Osteoblast (primary cell): ENCODE measurements around the gene MAP3K1. TPM values are rescaled to one million over a fixed set of nuclear protein-coding genes. Genes with fewer than 3 reads are reported as not detected.
A peak's percentile ranks its signal among the peaks of the same experiment; 100 is the strongest.

Source experiments
- DNase-seq: peaks from one replicate; pipeline ENCODE4 v3.0.0; 2011; ENCODE audit warnings: low spot score, mixed read lengths; ENCODE audit not compliant: insufficient read length; ENCODE audit errors: missing footprints
- H2AFZ ChIP-seq: 2 replicates; pipeline ENCODE4 v1.6.0; 2011; ENCODE audit warnings: mild to moderate bottlenecking, low read length
- H3K27ac ChIP-seq: 2 replicates; pipeline ENCODE4 v1.5.1; 2011; ENCODE audit warnings: mild to moderate bottlenecking, low read depth, low read length, moderate library complexity
- H3K27me3 ChIP-seq: 2 replicates; pipeline ENCODE4 v1.6.0; 2012; ENCODE audit warnings: mild to moderate bottlenecking, control low read depth, inconsistent platforms, low read length, moderate library complexity; ENCODE audit not compliant: insufficient read depth
- H3K36me3 ChIP-seq: 2 replicates; pipeline ENCODE4 v1.5.1; 2011; ENCODE audit warnings: mild to moderate bottlenecking, low read length, control low read depth, moderate library complexity; ENCODE audit not compliant: insufficient read depth
- H3K4me1 ChIP-seq: 2 replicates; pipeline ENCODE4 v1.5.1; 2011; ENCODE audit warnings: mild to moderate bottlenecking, low read length, control low read depth, moderate library complexity; ENCODE audit not compliant: insufficient read depth
- H3K4me2 ChIP-seq: 2 replicates; pipeline ENCODE4 v1.6.0; 2011; ENCODE audit warnings: mild to moderate bottlenecking, low read length; ENCODE audit not compliant: insufficient read depth
- H3K4me3 ChIP-seq: fragments of 200-600 bp; sonication (generic); 3 replicates; pipeline ENCODE4 v1.5.1; 2012; ENCODE audit warnings: mild to moderate bottlenecking, low read length, inconsistent platforms; ENCODE audit not compliant: insufficient read depth
- H3K79me2 ChIP-seq: 2 replicates; pipeline ENCODE4 v1.6.0; 2012; ENCODE audit warnings: mild to moderate bottlenecking, low read length, control low read depth, inconsistent platforms; ENCODE audit not compliant: insufficient read depth
- H3K9me3 ChIP-seq: 2 replicates; pipeline ENCODE4 v1.5.1; 2011; ENCODE audit warnings: low read depth, low read length, control low read depth
- H4K20me1 ChIP-seq: 2 replicates; pipeline ENCODE4 v1.6.0; 2012; ENCODE audit warnings: mild to moderate bottlenecking, low read length, control low read depth; ENCODE audit not compliant: insufficient read depth
- CTCF ChIP-seq: IDR thresholded peaks from 2 replicates; pipeline ENCODE4 v1.5.1; 2011; ENCODE audit warnings: mild to moderate bottlenecking, low read depth, low read length, moderate library complexity; ENCODE audit errors: extremely low read depth
- total RNA-seq: library from RNA; depleted of rRNA; stranded (reverse); fragments of >200 nt; gene quantifications from 2 replicates; pipeline ENCODE4 v1.2.3, GENCODE V29; 2012

MAP3K1 gene
- total RNA-seq, 1 donor, result 8.0 TPM

- no peaks in the 10 kb centered on the region for H3K9me3 ChIP-seq
- no peak overlapping the region for H3K4me3 ChIP-seq
- DNase-seq, result no peak
- no peak overlapping the region for H3K27ac ChIP-seq
- no peak overlapping the region for H2AFZ ChIP-seq
- H3K4me2 ChIP-seq, result no peak overlapping the region
- peaks cover 54% of the 10 kb centered on the region for H3K79me2 ChIP-seq
- H4K20me1 ChIP-seq, result peaks cover 20% of the 10 kb centered on the region
- H3K27me3 ChIP-seq, result no peaks in the 10 kb centered on the region
- peaks cover 15% of the 10 kb centered on the region for H3K4me1 ChIP-seq
- no peak for TF ChIP-seq CTCF
- H3K36me3 ChIP-seq, result no peaks in the 10 kb centered on the region
Measured at GRCh38 chr5:56849671-56850070, 34.3 kb downstream of the MAP3K1 start.

GRCh38 chr5:56850423-56850822, 35.1 kb downstream of the MAP3K1 start:
- no peak for TF ChIP-seq CTCF

GRCh38 chr5:56851258-56851941, 36.1 kb downstream of the MAP3K1 start:
- Histone ChIP-seq H2AFZ (no peak overlapping the region), H3K4me1 (peaks cover 15% of the 10 kb centered on the region), H3K27me3 (no peaks in the 10 kb centered on the region), H3K9me3 (no peaks in the 10 kb centered on the region), H3K79me2 (peaks cover 50% of the 10 kb centered on the region), H3K4me2 (peak overlapping the region; percentile 15), H4K20me1 (peaks cover 17% of the 10 kb centered on the region), H3K27ac (no peak overlapping the region), H3K36me3 (no peaks in the 10 kb centered on the region), H3K4me3 (no peak overlapping the region)
- no peak for TF ChIP-seq CTCF
- DNase-seq, result no peak

More at GRCh38 chr5:56850423-56850822, 35.1 kb downstream of the MAP3K1 start:
- Histone ChIP-seq H3K9me3 (no peaks in the 10 kb centered on the region), H3K36me3 (no peaks in the 10 kb centered on the region), H3K27ac (no peak overlapping the region), H4K20me1 (peaks cover 19% of the 10 kb centered on the region), H2AFZ (no peak overlapping the region), H3K4me2 (no peak overlapping the region), H3K27me3 (no peaks in the 10 kb centered on the region), H3K79me2 (peaks cover 52% of the 10 kb centered on the region), H3K4me1 (peaks cover 15% of the 10 kb centered on the region), H3K4me3 (no peak overlapping the region)
- no peak for DNase-seq

- Histone ChIP-seq H3K9me3 (no peaks in the 10 kb centered on the region), H3K27ac (no peak overlapping the region), H3K79me2 (peaks cover 41% of the 10 kb centered on the region), H3K4me1 (peaks cover 15% of the 10 kb centered on the region), H2AFZ (no peak overlapping the region), H3K36me3 (no peaks in the 10 kb centered on the region), H4K20me1 (peaks cover 17% of the 10 kb centered on the region), H3K4me2 (peak overlapping the region; percentile 5), H3K4me3 (no peak overlapping the region), H3K27me3 (no peaks in the 10 kb centered on the region)
- DNase-seq, result no peak
- no peak for TF ChIP-seq CTCF
Measured at GRCh38 chr5:56852228-56853000, 37.1 kb downstream of the MAP3K1 start.
